ENCODE results near the gene RGL2.

Gene RGL2

DNA sequence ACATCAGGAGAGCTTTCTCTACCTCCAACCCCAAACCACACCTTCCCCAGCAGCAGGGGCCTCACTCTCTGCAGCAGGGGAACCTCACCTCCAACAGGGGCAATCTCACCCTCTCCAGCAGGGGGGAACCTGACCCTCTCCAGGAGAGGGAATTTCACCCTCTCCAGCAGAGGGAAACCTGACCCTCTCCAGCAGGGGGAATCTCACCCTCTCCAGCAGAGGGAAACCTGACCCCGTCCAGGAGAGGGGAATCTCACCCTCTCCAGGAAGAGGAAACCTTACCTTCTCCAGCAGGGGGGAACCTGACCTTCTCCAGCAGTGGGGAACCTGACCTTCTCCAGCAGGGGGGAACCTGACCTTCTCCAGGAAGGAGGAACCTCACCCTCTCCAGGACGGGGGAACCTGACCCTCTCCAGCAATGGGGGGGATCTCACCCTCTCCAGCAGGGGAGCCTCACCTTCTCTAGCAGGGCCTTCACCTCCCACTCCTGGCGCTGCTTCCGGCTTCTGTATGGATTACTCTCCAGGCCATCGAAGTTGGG, 18.7 kb downstream of the RGL2 start:
- Histone ChIP-seq H4K20me1 (ENCODE audit: insufficient read depth, low read length, poor library complexity, severe bottlenecking) (peaks cover 17% of the 10 kb centered on the region), H3F3A (ENCODE audit: low read depth) (peaks cover 10% of the 10 kb centered on the region; the same call in 1 of the 2 replicates), H3K4me2 (ENCODE audit: low read depth, low read length, poor library complexity, severe bottlenecking) (no peak overlapping the region), H3K4me1 (ENCODE audit: insufficient read depth, low read length, poor library complexity, severe bottlenecking) (peaks cover 9% of the 10 kb centered on the region), H3K9me2 (replicated peaks; ENCODE audit: low read depth, low read length) (no peaks in the 10 kb centered on the region), H3K36me3 (ENCODE audit: insufficient read depth, low read length) (peaks cover 28% of the 10 kb centered on the region; the same call in 1 of the 2 replicates), H3K79me2 (ENCODE audit: insufficient read depth, low read length) (peaks cover 17% of the 10 kb centered on the region), H2AFZ (ENCODE audit: low read length) (no peak overlapping the region), H3K4me3 (ENCODE audit: low read length, poor library complexity, severe bottlenecking) (no peak overlapping the region), H3K27me3 (ENCODE audit: insufficient read depth, low read length, poor library complexity, severe bottlenecking) (no peaks in the 10 kb centered on the region), H3K9ac (ENCODE audit: low read depth, low read length, poor library complexity, severe bottlenecking) (no peak overlapping the region), H3K9me3 (ENCODE audit: insufficient read depth, low read depth, low read length) (no peaks in the 10 kb centered on the region)
- no peak for TF ChIP-seq EZH2phosphoT487 (IDR thresholded peaks at IDR 0.05; ENCODE audit: borderline replicate concordance)
- TF ChIP-seq, protein P1, sequence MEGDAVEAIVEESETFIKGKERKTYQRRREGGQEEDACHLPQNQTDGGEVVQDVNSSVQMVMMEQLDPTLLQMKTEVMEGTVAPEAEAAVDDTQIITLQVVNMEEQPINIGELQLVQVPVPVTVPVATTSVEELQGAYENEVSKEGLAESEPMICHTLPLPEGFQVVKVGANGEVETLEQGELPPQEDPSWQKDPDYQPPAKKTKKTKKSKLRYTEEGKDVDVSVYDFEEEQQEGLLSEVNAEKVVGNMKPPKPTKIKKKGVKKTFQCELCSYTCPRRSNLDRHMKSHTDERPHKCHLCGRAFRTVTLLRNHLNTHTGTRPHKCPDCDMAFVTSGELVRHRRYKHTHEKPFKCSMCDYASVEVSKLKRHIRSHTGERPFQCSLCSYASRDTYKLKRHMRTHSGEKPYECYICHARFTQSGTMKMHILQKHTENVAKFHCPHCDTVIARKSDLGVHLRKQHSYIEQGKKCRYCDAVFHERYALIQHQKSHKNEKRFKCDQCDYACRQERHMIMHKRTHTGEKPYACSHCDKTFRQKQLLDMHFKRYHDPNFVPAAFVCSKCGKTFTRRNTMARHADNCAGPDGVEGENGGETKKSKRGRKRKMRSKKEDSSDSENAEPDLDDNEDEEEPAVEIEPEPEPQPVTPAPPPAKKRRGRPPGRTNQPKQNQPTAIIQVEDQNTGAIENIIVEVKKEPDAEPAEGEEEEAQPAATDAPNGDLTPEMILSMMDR (conservative IDR thresholded peaks at IDR 0.05; ENCODE audit: low read length): peak; percentile 75

DNA sequence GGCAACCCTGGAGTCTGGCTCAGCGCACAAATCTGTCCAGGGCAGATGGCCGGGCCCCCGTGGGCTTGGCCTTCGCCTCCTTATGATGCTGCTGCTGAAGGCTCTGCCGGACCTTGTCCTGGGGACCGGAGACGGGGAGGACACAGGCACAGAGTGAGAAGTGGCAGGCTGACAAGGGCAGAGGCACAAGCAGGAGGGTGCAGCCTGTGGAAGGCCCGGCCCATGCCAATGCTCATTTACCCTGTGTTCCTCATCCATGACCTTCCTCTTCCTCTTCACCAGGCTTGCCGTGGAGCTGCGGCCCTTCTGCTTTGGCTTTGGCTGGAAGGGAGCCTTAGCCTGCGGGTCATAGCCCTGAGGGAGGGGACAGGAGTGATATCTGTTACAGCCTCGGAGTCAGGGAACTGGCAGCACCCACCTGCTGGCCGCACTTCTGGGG, 19.5 kb downstream of the RGL2 start:
- Histone ChIP-seq H3K9me3 (ENCODE audit: insufficient read depth, low read depth, low read length) (no peaks in the 10 kb centered on the region), H4K20me1 (ENCODE audit: insufficient read depth, low read length, poor library complexity, severe bottlenecking) (peaks cover 25% of the 10 kb centered on the region), H3K9me2 (replicated peaks; ENCODE audit: low read depth, low read length) (no peaks in the 10 kb centered on the region), H3F3A (ENCODE audit: low read depth) (peaks cover 10% of the 10 kb centered on the region; the same call in 1 of the 2 replicates), H3K4me3 (ENCODE audit: low read length, poor library complexity, severe bottlenecking) (no peak overlapping the region), H3K4me2 (ENCODE audit: low read depth, low read length, poor library complexity, severe bottlenecking) (no peak overlapping the region), H3K4me1 (ENCODE audit: insufficient read depth, low read length, poor library complexity, severe bottlenecking) (peaks cover 17% of the 10 kb centered on the region), H3K79me2 (ENCODE audit: insufficient read depth, low read length) (peaks cover 25% of the 10 kb centered on the region), H3K36me3 (ENCODE audit: insufficient read depth, low read length) (peaks cover 36% of the 10 kb centered on the region; the same call in 1 of the 2 replicates), H3K9ac (ENCODE audit: low read depth, low read length, poor library complexity, severe bottlenecking) (no peak overlapping the region), H3K27me3 (ENCODE audit: insufficient read depth, low read length, poor library complexity, severe bottlenecking) (no peaks in the 10 kb centered on the region), H2AFZ (ENCODE audit: low read length) (no peak overlapping the region)
- TF ChIP-seq EZH2phosphoT487 (IDR thresholded peaks at IDR 0.05; ENCODE audit: borderline replicate concordance): no peak
- TF ChIP-seq, protein P1 (conservative IDR thresholded peaks at IDR 0.05; ENCODE audit: low read length): no peak

DNA sequence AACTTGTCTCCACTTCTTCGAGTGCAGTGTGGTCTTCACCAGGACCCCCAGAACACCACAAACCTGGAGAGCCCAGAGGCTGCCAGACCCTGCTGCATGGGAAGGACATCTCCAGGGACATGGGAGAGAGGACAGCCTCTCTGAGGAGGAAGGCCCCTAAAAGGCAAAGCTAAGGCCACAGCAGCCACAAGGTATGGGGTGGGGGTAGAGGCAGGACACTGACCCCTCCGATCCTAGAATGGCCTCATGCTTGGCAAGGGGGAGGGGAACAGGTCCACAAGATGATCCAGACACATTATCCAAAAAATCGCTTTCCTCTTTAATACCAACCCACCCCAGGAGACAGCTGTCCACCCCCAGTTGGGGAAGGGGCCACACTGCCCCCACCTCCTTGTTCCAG, 19.9 kb downstream of the RGL2 start:
- Histone ChIP-seq H3K36me3 (ENCODE audit: insufficient read depth, low read length) (peaks cover 40% of the 10 kb centered on the region), H3F3A (ENCODE audit: low read depth) (peaks cover 10% of the 10 kb centered on the region; the same call in 1 of the 2 replicates)

More for the DNA sequence above, 19.9 kb downstream of the RGL2 start:
- Histone ChIP-seq H4K20me1 (ENCODE audit: insufficient read depth, low read length, poor library complexity, severe bottlenecking) (peaks cover 29% of the 10 kb centered on the region), H3K4me2 (ENCODE audit: low read depth, low read length, poor library complexity, severe bottlenecking) (no peak overlapping the region), H3K9ac (ENCODE audit: low read depth, low read length, poor library complexity, severe bottlenecking) (no peak overlapping the region), H3K9me3 (ENCODE audit: insufficient read depth, low read depth, low read length) (no peaks in the 10 kb centered on the region), H3K9me2 (replicated peaks; ENCODE audit: low read depth, low read length) (no peaks in the 10 kb centered on the region), H3K4me1 (ENCODE audit: insufficient read depth, low read length, poor library complexity, severe bottlenecking) (peaks cover 20% of the 10 kb centered on the region), H3K79me2 (ENCODE audit: insufficient read depth, low read length) (peaks cover 30% of the 10 kb centered on the region), H3K27me3 (ENCODE audit: insufficient read depth, low read length, poor library complexity, severe bottlenecking) (no peaks in the 10 kb centered on the region), H2AFZ (ENCODE audit: low read length) (no peak overlapping the region), H3K4me3 (ENCODE audit: low read length, poor library complexity, severe bottlenecking) (no peak overlapping the region)
- TF ChIP-seq EZH2phosphoT487 (IDR thresholded peaks at IDR 0.05; ENCODE audit: borderline replicate concordance): no peak
- TF ChIP-seq, protein P1 (conservative IDR thresholded peaks at IDR 0.05; ENCODE audit: low read length): no peak

Data from Loucy (cell line).